ENCODE measurements around the gene ZNF232.

DNA sequence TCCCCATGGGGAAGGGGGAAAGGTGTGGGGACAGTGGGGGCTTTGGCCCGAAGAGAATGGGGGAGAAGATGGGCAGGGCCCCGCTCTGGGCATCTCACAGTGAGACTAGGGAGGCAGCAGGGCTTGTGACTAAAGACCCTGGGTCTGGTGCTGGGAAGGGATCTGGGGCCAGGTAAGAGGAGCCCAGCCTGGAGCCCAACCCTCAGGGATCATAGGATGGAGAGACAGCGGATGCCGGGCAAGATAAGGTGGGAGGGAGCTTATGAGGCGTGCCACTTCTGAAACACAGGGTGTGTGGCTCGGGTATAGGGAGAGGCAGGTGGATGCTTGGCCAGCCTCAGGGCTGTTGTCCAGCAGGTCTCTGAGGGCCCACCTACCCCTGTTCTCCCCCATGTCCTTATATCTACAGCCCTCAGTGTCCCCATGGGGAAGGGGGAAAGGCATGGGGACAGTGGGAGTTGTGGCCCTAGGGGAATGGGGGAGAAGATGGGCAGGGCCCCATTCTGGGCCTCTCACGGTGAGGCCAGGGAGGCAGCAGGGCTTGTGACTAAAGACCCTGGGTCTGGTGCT is 19.6 kb upstream of the ZNF232 start:
- TF ChIP-seq, protein P1, sequence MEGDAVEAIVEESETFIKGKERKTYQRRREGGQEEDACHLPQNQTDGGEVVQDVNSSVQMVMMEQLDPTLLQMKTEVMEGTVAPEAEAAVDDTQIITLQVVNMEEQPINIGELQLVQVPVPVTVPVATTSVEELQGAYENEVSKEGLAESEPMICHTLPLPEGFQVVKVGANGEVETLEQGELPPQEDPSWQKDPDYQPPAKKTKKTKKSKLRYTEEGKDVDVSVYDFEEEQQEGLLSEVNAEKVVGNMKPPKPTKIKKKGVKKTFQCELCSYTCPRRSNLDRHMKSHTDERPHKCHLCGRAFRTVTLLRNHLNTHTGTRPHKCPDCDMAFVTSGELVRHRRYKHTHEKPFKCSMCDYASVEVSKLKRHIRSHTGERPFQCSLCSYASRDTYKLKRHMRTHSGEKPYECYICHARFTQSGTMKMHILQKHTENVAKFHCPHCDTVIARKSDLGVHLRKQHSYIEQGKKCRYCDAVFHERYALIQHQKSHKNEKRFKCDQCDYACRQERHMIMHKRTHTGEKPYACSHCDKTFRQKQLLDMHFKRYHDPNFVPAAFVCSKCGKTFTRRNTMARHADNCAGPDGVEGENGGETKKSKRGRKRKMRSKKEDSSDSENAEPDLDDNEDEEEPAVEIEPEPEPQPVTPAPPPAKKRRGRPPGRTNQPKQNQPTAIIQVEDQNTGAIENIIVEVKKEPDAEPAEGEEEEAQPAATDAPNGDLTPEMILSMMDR (IDR thresholded peaks at IDR 0.05): no peak
- TF ChIP-seq POLR2AphosphoS5 (IDR thresholded peaks at IDR 0.05): no peak
- no peak for TF ChIP-seq POLR2A (IDR thresholded peaks at IDR 0.05)

Measured in breast epithelium (tissue), 3 donors.